Urothelium cell line (cell line): ENCODE measurements around the gene MED31.
"Not testable (repeated sequence)": the region's sequence is repeated elsewhere in the genome, so short reads cannot be mapped to it uniquely, and the experiment has no call there.

Source experiments
- DNase-seq: peaks from one replicate; pipeline ENCODE4 v3.0.0; 2011; ENCODE audit warnings: low spot score, mixed read lengths
- FAIRE-seq: peaks from 2 replicates; lab custom pipeline; 2011; peaks lifted over from hg19 to GRCh38; lab: Jason Lieb, UNC

The MED31 gene

GRCh38 chr17:6632530-6632929 lies 18.9 kb downstream of the MED31 start:
- FAIRE-seq (no peak), DNase-seq (no peak)

DNA sequence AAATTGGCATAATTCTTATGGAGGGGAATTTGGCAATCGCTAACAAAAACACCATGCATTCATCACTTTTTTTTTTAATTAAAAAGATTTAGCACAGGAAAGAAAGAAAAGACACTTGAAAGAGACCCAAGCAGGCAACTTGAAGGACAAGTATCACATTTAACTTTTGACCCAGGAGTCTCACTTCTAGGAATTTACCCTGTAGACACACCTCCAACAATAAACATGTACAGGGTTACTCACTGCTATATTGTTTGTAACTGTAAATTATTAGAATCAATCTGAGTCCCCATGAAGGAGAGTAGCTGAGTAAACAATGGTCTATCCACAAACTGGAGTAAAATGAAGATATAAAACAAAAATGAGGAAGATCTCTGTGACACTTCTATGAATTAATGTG lies 21.0 kb downstream of the MED31 start:
- DNase-seq (no peak), FAIRE-seq (no peak)

DNA sequence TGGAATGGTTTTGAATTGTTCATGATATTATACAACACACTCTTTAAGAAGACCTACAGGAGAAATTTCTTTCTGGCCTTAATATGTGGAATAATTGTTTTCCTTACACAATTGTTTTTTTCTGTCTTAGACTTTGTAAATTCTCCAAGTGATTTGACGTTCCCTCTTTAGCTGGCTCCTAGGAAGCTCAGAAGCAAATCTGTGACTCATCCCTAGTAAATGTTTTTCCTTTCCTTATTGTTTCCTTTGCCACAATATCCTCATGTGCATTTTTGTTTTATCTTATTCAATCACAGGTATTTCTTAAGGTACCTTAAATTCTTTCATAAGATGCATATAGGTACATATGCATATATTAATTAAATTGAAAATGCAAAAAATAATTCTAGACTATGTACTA lies 24.4 kb downstream of the MED31 start:
- FAIRE-seq = no peak
- DNase-seq = no peak

GRCh38 chr17:6626616-6627015 lies 24.8 kb downstream of the MED31 start:
- no peak for DNase-seq
- no peak for FAIRE-seq

DNA sequence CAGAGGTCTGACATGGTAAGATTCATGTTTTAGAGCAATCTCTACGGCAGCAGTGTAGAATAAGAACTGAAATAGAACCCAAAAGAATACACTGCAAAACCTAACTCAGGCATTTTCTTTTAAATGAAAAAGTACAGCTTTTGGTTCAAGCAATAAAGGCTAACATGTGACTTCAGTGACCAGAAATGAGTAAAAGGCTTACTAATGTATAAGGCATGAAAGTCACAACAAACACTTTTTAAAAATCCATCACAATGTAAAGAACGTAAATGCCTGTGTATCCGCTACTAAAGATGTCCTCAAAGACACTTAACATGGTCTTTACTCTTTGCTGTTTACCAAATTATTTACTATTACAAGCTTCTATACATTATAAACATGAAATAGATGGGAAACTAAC lies 27.5 kb downstream of the MED31 start:
- no peak for FAIRE-seq
- DNase-seq = no peak

GRCh38 chr17:6611231-6611630 lies 40.2 kb downstream of the MED31 start:
- DNase-seq (no peak), FAIRE-seq (no peak)

DNA sequence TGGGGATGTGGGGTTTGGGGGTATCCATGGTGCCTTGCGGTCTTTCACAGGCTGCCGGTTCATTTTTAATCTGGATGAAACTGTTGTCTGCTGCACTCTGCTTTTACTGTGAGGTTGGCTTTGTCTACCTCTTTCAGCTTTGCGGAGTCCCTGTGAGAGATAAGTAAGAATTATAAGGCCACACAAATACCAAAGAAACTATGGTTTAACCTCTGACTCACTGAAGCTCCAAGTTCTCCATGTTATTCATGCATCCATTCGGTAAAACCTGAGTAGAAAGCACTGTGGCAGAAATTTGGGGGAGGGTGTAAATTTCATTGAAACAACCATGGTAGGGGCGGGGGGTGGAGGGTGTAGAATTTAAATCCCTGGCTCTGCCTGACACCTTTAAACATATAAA lies 41.4 kb downstream of the MED31 start:
- DNase-seq (no peak), FAIRE-seq (no peak)

- DNase-seq (peak; percentile 35), FAIRE-seq (no peak)
Measured at GRCh38 chr17:6608321-6608720, 43.1 kb downstream of the MED31 start.

DNA sequence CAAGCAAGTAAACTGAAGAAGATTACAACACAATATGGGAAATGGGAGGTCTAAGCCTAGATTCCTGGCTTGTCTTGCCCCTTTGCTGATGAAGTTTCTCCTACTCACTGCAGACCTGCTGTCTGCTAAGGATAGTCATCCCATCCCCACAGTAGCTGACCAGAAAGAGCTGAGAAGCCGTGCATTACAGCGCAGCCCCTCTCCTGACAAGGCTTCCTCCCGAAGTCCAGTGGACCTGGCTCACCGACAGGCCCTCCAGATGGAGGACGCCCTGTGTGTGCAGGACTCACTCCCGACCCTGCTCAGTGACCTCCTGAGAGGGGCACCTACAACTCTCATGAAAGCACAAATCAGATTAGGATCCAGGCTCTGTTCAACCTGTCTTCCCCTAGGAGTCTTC lies 46.3 kb downstream of the MED31 start:
- DNase-seq = no peak
- FAIRE-seq = no peak

DNA sequence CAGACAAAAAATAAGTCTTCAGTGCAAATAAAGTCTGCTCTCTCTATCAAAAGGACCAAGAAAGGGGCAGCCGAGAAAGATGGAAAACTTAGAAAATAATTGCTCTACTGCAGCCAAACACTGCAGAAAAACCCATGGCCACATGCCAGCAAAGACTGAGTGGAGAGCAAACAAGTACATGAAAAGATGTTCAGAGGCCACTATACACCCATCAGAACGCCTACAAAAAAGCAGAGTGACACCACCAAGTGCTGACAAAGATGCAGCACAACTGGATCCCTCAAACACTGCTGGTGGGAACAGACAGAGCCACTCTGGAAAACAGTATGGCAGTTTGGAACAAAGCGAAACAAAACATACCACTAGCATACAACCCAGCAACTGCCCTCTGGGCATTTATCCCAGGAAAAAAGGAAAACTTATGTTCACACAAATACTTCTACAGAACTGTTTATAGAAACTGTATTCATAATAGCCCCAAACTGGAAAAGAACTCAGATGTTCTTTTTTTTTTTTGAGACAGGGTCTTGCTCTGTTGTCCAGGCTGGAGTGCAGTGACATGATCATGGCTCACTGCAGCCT lies 47.6 kb downstream of the MED31 start:
- no peak for FAIRE-seq

GRCh38 chr17:6602141-6602540 lies 49.3 kb downstream of the MED31 start:
- FAIRE-seq (no peak), DNase-seq (no peak)

More for the DNA sequence above, 47.6 kb downstream of the MED31 start:
- DNase-seq = no peak

DNA sequence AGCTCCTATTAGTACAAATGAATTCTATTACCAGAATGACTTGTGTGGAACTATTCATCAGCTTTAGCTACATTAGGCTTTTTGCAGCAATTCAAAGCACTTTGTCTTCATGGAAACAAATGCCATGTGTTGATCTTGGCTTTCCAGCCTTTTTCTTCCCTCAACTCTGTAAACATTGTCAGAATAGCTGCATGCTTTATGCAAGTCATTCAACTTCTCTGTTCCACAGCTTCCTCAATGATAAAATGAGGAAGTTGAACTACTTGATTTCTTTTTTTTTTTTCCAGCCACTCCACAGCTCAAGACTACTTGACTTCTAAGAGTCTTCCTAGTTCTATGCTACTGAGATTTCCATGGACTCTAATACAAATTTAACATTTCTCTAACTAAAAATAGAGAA lies 52.0 kb downstream of the MED31 start:
- DNase-seq = no peak
- FAIRE-seq = no peak

DNA sequence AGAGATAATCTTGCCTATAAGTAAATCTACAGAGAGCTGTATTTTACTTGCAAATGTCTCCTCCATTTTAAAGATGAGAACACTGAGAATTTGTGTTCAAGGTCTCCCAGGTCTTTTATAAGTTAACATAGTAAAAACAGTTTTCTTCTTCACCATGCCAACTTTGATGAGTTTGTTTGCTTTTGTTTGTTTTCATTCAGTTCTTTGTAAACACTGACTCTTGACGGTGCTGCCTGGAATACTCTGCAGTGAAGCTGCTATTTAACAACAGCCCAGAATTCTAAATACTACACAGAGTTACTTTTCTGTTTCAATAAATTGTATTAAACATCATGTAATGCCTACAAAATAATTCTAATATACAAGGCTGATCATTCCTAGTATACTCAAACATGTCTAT lies 53.7 kb downstream of the MED31 start:
- DNase-seq (no peak), FAIRE-seq (no peak)

DNA sequence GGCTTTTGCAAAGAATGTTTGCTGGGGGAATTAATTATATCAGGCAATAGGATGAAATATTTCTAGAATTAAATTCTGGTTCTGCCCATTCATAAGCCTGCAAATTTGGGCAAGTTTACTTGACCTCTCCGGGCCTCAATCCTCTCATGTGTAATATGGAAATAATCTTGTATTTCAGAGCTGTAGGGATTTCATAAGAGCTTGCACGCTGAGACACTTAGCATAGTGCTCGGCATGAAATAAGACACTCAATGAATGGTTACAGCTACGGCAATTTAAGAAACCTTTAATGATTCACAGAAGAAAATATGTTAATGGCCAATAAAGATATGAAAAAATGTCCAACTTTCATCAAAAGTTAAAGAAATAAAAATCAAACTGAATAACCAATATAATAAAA lies 54.5 kb downstream of the MED31 start:
- FAIRE-seq (no peak), DNase-seq (no peak)

- DNase-seq (no peak), FAIRE-seq (no peak)
Measured at GRCh38 chr17:6596511-6596910, 54.9 kb downstream of the MED31 start.

DNA sequence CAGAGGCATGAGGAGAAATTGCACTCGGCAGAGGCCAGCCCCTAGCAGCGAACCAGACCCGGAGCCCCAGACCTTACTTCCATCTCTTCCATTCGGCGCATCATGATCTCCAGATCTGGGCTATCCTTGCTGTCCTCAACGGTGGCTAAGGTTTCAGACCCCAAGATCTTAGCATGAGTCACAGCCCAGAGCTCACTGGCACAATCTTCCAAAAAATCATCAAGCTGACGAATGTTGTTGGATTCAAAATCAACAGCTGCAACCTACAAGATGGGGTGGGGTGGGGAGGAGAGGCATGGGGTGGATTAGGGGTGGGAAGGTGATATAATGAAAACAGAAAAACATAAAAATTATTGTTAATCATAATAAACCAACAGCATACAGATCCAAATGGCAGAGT lies 55.3 kb downstream of the MED31 start:
- no peak for DNase-seq
- no peak for FAIRE-seq

DNA sequence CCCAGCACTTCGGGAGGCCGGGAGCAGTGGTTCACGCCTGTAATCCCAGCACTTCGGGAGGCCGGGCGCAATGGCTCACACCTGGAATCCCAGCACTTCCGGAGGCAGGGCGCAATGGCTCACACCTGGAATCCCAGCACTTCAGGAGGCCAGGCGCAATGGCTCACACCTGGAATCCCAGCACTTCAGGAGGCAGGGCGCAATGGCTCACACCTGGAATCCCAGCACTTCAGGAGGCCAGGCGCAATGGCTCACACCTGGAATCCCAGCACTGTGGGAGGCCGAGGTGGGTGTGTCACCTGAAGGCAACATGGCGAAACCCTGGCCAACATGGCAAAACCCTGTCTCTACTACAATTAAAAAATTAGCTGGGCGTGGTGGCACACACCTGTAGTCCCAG lies 58.0 kb downstream of the MED31 start:
- not testable (repeated sequence) for DNase-seq, FAIRE-seq
